ENCODE results near the gene LSM6.

- no peak for TF ChIP-seq CTCF (conservative IDR thresholded peaks at IDR 0.05; ENCODE audit: low read depth, low read length)
- no peak for TF ChIP-seq EZH2phosphoT487 (IDR thresholded peaks at IDR 0.05; ENCODE audit: borderline replicate concordance, low read length)
Measured at GRCh38 chr4:146170149-146170548, 5.4 kb upstream of the LSM6 start.
